IPS-NIHi7 (cell line): ENCODE data around the gene EYS.

Experiments
- DNase-seq: peaks from one replicate; pipeline ENCODE4 v3.0.0; 2012; ENCODE audit warnings: mixed read lengths; ENCODE audit errors: extremely low spot score

Gene EYS

GRCh38 chr6:64969139-64969538, 737.9 kb downstream of the EYS start:
- DNase-seq = no peak

GRCh38 chr6:64955435-64955848, 751.6 kb downstream of the EYS start:
- DNase-seq = no peak

- DNase-seq = no peak
These were observed 757.8 kb downstream of the EYS start for GRCh38 chr6:64949257-64949656.

GRCh38 chr6:64948261-64948660, 758.8 kb downstream of the EYS start:
- no peak for DNase-seq

GRCh38 chr6:64945450-64945849, 761.6 kb downstream of the EYS start:
- DNase-seq = no peak

GRCh38 chr6:64932486-64932885, 774.5 kb downstream of the EYS start:
- DNase-seq = no peak

GRCh38 chr6:64930681-64931080, 776.3 kb downstream of the EYS start:
- DNase-seq = no peak

- no peak for DNase-seq
These were observed 781.0 kb downstream of the EYS start for GRCh38 chr6:64926051-64926450.

GRCh38 chr6:64920257-64920656, 786.8 kb downstream of the EYS start:
- DNase-seq = no peak

- no peak for DNase-seq
These were observed 792.9 kb downstream of the EYS start for GRCh38 chr6:64914124-64914523.

- DNase-seq = no peak
These were observed 794.1 kb downstream of the EYS start for GRCh38 chr6:64912966-64913365.

GRCh38 chr6:64908104-64908503, 798.9 kb downstream of the EYS start:
- no peak for DNase-seq

GRCh38 chr6:64904616-64905015, 802.4 kb downstream of the EYS start:
- DNase-seq = no peak

GRCh38 chr6:64902596-64902995, 804.4 kb downstream of the EYS start:
- no peak for DNase-seq

- DNase-seq = no peak
These were observed 810.1 kb downstream of the EYS start for GRCh38 chr6:64896939-64897338.

- no peak for DNase-seq
These were observed 811.1 kb downstream of the EYS start for GRCh38 chr6:64895945-64896344.

- DNase-seq = no peak
These were observed 816.4 kb downstream of the EYS start for GRCh38 chr6:64890609-64891008.

- DNase-seq = no peak
These were observed 817.9 kb downstream of the EYS start for GRCh38 chr6:64889144-64889543.

- DNase-seq = no peak
These were observed 832.2 kb downstream of the EYS start for GRCh38 chr6:64874776-64875175.

- no peak for DNase-seq
These were observed 834.4 kb downstream of the EYS start for GRCh38 chr6:64872633-64873032.

- no peak for DNase-seq
These were observed 845.9 kb downstream of the EYS start for GRCh38 chr6:64861039-64861651.

GRCh38 chr6:64860203-64860602, 846.8 kb downstream of the EYS start:
- no peak for DNase-seq

- no peak for DNase-seq
These were observed 856.9 kb downstream of the EYS start for GRCh38 chr6:64850121-64850520.

GRCh38 chr6:64848467-64848866, 858.6 kb downstream of the EYS start:
- no peak for DNase-seq
